ENCODE data around the gene ZMYND10.

The ZMYND10 gene

GRCh38 chr3:50352781-50353180 lies 7.2 kb upstream of the ZMYND10 start:
- ChIA-PET POLR2A (interaction anchor here (1.0 to 8.2 kb wide), 5 partner anchors 12 to 216 kb away, joined by 3 to 119 read pairs (median 5); partner anchors contain the start of genes HEMK1 and TUSC2), CTCF (interaction anchor here (1.1 kb wide), 1 partner anchor 10 kb away, joined by 3 read pairs; no protein-coding TSS in a partner anchor)
- no peak for TF ChIP-seq NFRKB (IDR thresholded peaks at IDR 0.05)
- TF ChIP-seq BHLHE40 (IDR thresholded peaks at IDR 0.05; ENCODE audit: borderline replicate concordance) = no peak
- TF ChIP-seq ZNF384 (IDR thresholded peaks at IDR 0.05) = no peak
- TF ChIP-seq CTBP1 (IDR thresholded peaks at IDR 0.05; ENCODE audit: borderline replicate concordance) = no peak
- DNase-seq (ENCODE audit: extremely low spot score) = peak; percentile 19

GRCh38 chr3:50351323-50351697 lies 5.8 kb upstream of the ZMYND10 start:
- no peak for DNase-seq (ENCODE audit: extremely low spot score)
- CTCF ChIA-PET = interaction anchor here (1.3 kb wide), 1 partner anchor 192 kb away, joined by 4 read pairs; no protein-coding TSS in a partner anchor
- TF ChIP-seq BHLHE40 (IDR thresholded peaks at IDR 0.05; ENCODE audit: borderline replicate concordance) (no peak), PKNOX1 (IDR thresholded peaks at IDR 0.05) (no peak), FOXA1 (IDR thresholded peaks at IDR 0.05) (no peak), TARDBP (IDR thresholded peaks at IDR 0.05) (no peak), LEF1 (IDR thresholded peaks at IDR 0.05; ENCODE audit: borderline replicate concordance) (no peak), ZNF384 (IDR thresholded peaks at IDR 0.05) (no peak), L3MBTL2 (conservative IDR thresholded peaks at IDR 0.05) (no peak), ELF4 (IDR thresholded peaks at IDR 0.05) (no peak), ARNT (IDR thresholded peaks at IDR 0.05) (no peak), SP1 (IDR thresholded peaks at IDR 0.05) (no peak), FOXM1 (IDR thresholded peaks at IDR 0.05; ENCODE audit: borderline replicate concordance) (no peak), SUZ12 (IDR thresholded peaks at IDR 0.05) (no peak), NFRKB (IDR thresholded peaks at IDR 0.05) (no peak), FOXK2 (IDR thresholded peaks at IDR 0.05) (no peak)
- POLR2A ChIA-PET = interaction anchor here (1.1 to 8.2 kb wide), 7 partner anchors 8 to 218 kb away, joined by 4 to 119 read pairs (median 9); partner anchors contain the start of genes HEMK1, TMEM115 and TUSC2

GRCh38 chr3:50350527-50351322 lies 5.2 kb upstream of the ZMYND10 start, which contains the start of the genes CYB561D2 and NPRL2:
TSS of gene CYB561D2 (plus strand) at chr3:50350862. CDS start at chr3:50351434, 572 bp downstream.
TSS of gene NPRL2 (minus strand) at chr3:50350775. CDS start at chr3:50350652, 123 bp downstream.
- peak; percentile 96 for DNase-seq (ENCODE audit: extremely low spot score)
- TF ChIP-seq TARDBP (IDR thresholded peaks at IDR 0.05) = no peak
- TF ChIP-seq ELF4 (IDR thresholded peaks at IDR 0.05) = peak; percentile 99
- TF ChIP-seq HDGF (IDR thresholded peaks at IDR 0.05; ENCODE audit: borderline replicate concordance) = peak; percentile 86
- TF ChIP-seq FOXA1 (IDR thresholded peaks at IDR 0.05) = no peak
- TF ChIP-seq SUZ12 (IDR thresholded peaks at IDR 0.05) = no peak; the same call in none of the 2 replicates
- peak; percentile 99 for TF ChIP-seq L3MBTL2 (conservative IDR thresholded peaks at IDR 0.05)
- TF ChIP-seq PKNOX1 (IDR thresholded peaks at IDR 0.05) = peak; percentile 37; the same call in 1 of the 2 replicates
- POLR2A ChIA-PET = interaction anchor here (0.7 to 8.2 kb wide), 15 partner anchors 9 to 261 kb away, joined by 3 to 119 read pairs (median 4); partner anchors contain the start of genes CISH, HEMK1, SLC38A3 and TMEM115
- CTCF ChIA-PET = interaction anchor here (1.3 to 1.4 kb wide), 2 partner anchors 14 to 192 kb away, joined by 4 read pairs; no protein-coding TSS in a partner anchor

DNA sequence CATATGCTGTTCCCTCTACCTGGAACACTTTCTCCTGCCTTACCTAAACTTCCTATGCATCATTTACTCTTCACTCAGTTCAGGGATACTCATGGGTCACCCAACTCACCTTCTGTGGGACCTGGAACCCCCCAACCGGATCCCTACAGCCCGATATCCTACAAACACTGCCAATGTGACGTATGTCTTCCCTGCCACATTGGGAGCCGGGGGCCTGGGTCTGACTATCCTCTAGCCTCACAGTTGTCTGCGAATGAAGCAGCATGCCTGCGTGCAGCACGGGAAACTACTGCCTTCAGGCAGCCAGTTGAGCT lies 4.6 kb upstream of the ZMYND10 start:
- no peak for DNase-seq (ENCODE audit: extremely low spot score)
- TF ChIP-seq ZNF384 (IDR thresholded peaks at IDR 0.05) (no peak), LEF1 (IDR thresholded peaks at IDR 0.05; ENCODE audit: borderline replicate concordance) (no peak), BHLHE40 (IDR thresholded peaks at IDR 0.05; ENCODE audit: borderline replicate concordance) (no peak)
- ChIA-PET CTCF (interaction anchor here (1.3 to 1.4 kb wide), 2 partner anchors 13 to 193 kb away, joined by 4 read pairs; no protein-coding TSS in a partner anchor), POLR2A (interaction anchor here (0.7 to 8.2 kb wide), 14 partner anchors 9 to 262 kb away, joined by 3 to 119 read pairs (median 4); partner anchors contain the start of genes CISH, HEMK1, SLC38A3 and TMEM115)

DNA sequence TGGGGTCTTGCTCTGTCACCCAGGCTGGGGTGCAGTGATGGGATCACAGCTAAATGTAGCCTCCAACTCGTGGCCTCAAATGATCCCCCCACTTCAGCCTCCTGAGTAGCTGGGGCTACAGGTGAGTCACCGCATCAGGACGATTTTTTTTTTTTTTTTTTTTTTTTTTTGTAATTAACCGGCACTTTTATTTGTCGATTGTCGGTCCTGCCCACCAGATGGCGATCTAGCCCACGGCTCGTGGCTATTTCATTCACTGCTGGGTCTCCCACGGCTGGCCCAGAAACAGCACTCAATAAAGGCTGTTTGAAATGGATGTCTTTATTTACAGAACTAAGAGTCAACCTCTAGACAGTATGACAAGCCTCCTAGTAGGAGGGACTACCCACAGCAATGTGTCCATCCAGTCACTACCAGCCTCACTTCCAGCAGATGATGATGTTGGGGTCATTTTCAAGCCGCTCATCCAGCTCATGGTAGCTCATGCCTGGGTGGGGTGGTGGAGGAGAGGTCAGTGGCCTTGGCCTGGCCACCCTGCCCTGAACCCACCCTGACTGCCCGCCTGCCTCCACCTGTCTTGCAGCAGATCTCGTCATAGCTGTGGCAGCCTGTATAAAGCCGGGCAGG lies 1.8 kb upstream of the ZMYND10 start:
- POLR2A ChIA-PET = interaction anchor here (1.0 to 8.2 kb wide), 2 partner anchors 10 to 18 kb away, joined by 3 to 119 read pairs; no protein-coding TSS in a partner anchor
- CTCF ChIA-PET = interaction anchor here (0.6 to 1.8 kb wide), 5 partner anchors 10 to 243 kb away, joined by 3 to 7 read pairs (median 3); no protein-coding TSS in a partner anchor
- peak; percentile 66 for DNase-seq (ENCODE audit: extremely low spot score)

DNA sequence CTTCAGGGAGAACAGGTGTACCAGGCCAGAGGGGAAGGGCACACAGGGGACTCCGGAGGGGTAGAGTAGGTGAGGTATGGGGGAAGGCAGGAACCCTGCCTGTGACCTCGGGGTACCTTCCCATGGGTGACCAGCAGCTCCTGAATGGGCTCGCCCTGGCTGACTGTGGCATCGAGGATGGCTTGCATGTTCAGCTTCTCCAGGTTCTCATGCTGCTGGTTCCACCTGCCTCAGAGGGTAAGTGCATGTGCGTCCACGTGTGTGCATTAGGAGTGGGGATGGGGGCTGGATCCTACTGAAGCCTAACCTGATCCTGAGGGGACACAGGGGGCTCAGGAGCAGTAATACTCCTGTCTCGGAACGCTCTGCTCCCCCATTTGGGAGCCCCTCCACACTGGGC lies 524 bp downstream of the ZMYND10 start:
- ChIA-PET CTCF (interaction anchor here (0.6 to 0.7 kb wide), 2 partner anchors 9 to 723 kb away, joined by 3 read pairs; no protein-coding TSS in a partner anchor), POLR2A (interaction anchor here (1.8 kb wide), 1 partner anchor 17 kb away, joined by 6 read pairs; the partner anchor contains the start of gene TUSC2)

More for the DNA sequence above, 1.8 kb upstream of the ZMYND10 start:
- no peak for TF ChIP-seq BHLHE40 (IDR thresholded peaks at IDR 0.05; ENCODE audit: borderline replicate concordance)
- TF ChIP-seq ZNF384 (IDR thresholded peaks at IDR 0.05) = peak; percentile 99
- TF ChIP-seq ELF4 (IDR thresholded peaks at IDR 0.05) = no peak
- TF ChIP-seq FOXM1 (IDR thresholded peaks at IDR 0.05; ENCODE audit: borderline replicate concordance) = no peak

More for the DNA sequence above, 524 bp downstream of the ZMYND10 start:
- TF ChIP-seq PKNOX1 (IDR thresholded peaks at IDR 0.05) = no peak
- no peak for DNase-seq (ENCODE audit: extremely low spot score)

All from HEK293T (cell line).